IMR-90 (cell line): Measurements from ENCODE around the gene GPSM1. TPM values are rescaled to one million over a fixed set of nuclear protein-coding genes. Genes with fewer than 3 reads are reported as not detected.

Experiments
- ATAC-seq: fragments of 200-7000 bp; cut with Tn5 transposase; 2 replicates; pipeline ENCODE4 v1.9.1; 2020; ENCODE audit warnings: low read depth, mild to moderate bottlenecking, moderate library complexity
- BruUV-seq: library from RNA; stranded (reverse); fragments of 400-500 nt; replicated peaks from 2 replicates; lab custom pipeline; 2021; lab: Mats Ljungman, UMichigan
- CTCF ChIA-PET: fragments of 300-600 bp; formaldehyde crosslinking; extraction: SDS; loops from one replicate; lab custom pipeline; 2021; ENCODE audit warnings: antibody characterized with exemption; lab: Yijun Ruan, JAX
- POLR2A ChIA-PET: fragments of 300-600 bp; sonication (Branson Sonifier 250); formaldehyde crosslinking; loops from one replicate; lab custom pipeline; 2022; ENCODE audit warnings: antibody characterized with exemption; ENCODE audit not compliant: unreplicated experiment; lab: Charles Lee
- DNase-seq: peaks from one replicate; pipeline ENCODE4 v3.0.0; 2013
- H2AFZ ChIP-seq: replicated peaks from 2 replicates; pipeline ENCODE3; 2013; ENCODE audit warnings: low read length, mild to moderate bottlenecking; ENCODE audit not compliant: poor library complexity
- H2AK5ac ChIP-seq: 2 replicates; pipeline ENCODE4 v1.6.1; 2013; ENCODE audit warnings: low read depth, low read length, inconsistent platforms
- H2AK9ac ChIP-seq: replicated peaks from 2 replicates; pipeline ENCODE3; 2013; ENCODE audit warnings: mild to moderate bottlenecking, low read depth, low read length, moderate library complexity; ENCODE audit not compliant: poor library complexity
- H2BK120ac ChIP-seq: 2 replicates; pipeline ENCODE4 v1.6.1; 2013; ENCODE audit warnings: low read depth, low read length, inconsistent platforms
- H2BK15ac ChIP-seq: 3 replicates; pipeline ENCODE4 v1.6.1; 2013; ENCODE audit warnings: low read depth, low read length, inconsistent platforms
- H2BK20ac ChIP-seq: 2 replicates; pipeline ENCODE4 v1.6.1; 2013; ENCODE audit warnings: low read depth, mild to moderate bottlenecking, inconsistent platforms, low read length, moderate library complexity
- H2BK5ac ChIP-seq: 2 replicates; pipeline ENCODE4 v1.6.1; 2013; ENCODE audit warnings: mild to moderate bottlenecking, low read depth, low read length, inconsistent platforms; ENCODE audit not compliant: poor library complexity, severe bottlenecking
- H3K14ac ChIP-seq: replicated peaks from 2 replicates; pipeline ENCODE4 v1.6.1; 2013; ENCODE audit warnings: low read depth, low read length, inconsistent platforms
- H3K18ac ChIP-seq: 2 replicates; pipeline ENCODE4 v1.6.1; 2013; ENCODE audit warnings: low read depth, low read length, control low read depth
- H3K23ac ChIP-seq: 2 replicates; pipeline ENCODE4 v1.6.1; 2013; ENCODE audit warnings: low read depth, low read length, inconsistent platforms
- H3K27ac ChIP-seq: 2 replicates; pipeline ENCODE4 v1.5.1; 2013; ENCODE audit warnings: mild to moderate bottlenecking, control low read depth, low read length; ENCODE audit not compliant: insufficient read depth
- H3K27me3 ChIP-seq: 2 replicates; pipeline ENCODE4 v1.6.1; 2013; ENCODE audit warnings: low read length; ENCODE audit not compliant: control insufficient read depth, insufficient read depth
- H3K36me3 ChIP-seq: 2 replicates; pipeline ENCODE4 v1.6.1; 2013; ENCODE audit warnings: low read length, mixed read lengths; ENCODE audit not compliant: control insufficient read depth, insufficient read depth
- H3K4ac ChIP-seq: 2 replicates; pipeline ENCODE4 v1.6.1; 2013; ENCODE audit warnings: low read depth, low read length, inconsistent platforms
- H3K4me1 ChIP-seq: 2 replicates; pipeline ENCODE4 v1.6.1; 2013; ENCODE audit warnings: low read length, mixed read lengths; ENCODE audit not compliant: control insufficient read depth, insufficient read depth
- H3K4me2 ChIP-seq: 2 replicates; pipeline ENCODE4 v1.6.1; 2013; ENCODE audit warnings: low read depth, mild to moderate bottlenecking, control low read depth, low read length, moderate library complexity
- H3K4me3 ChIP-seq: 2 replicates; pipeline ENCODE4 v1.5.1; 2013; ENCODE audit warnings: low read depth, mild to moderate bottlenecking, control low read depth, low read length, moderate library complexity; ENCODE audit not compliant: insufficient read depth
- H3K56ac ChIP-seq: 2 replicates; pipeline ENCODE4 v1.6.1; 2013; ENCODE audit warnings: low read length, inconsistent platforms; ENCODE audit not compliant: insufficient read depth; ENCODE audit errors: extremely low read depth
- H3K79me1 ChIP-seq, 2 experiments: 2 replicates each; pipeline ENCODE4 v1.6.1; 2013; ENCODE audit warnings: low read length in 2 of 2, inconsistent platforms in 1 of 2, low read depth in 1 of 2
- H3K9ac ChIP-seq: 2 replicates; pipeline ENCODE4 v1.6.1; 2013; ENCODE audit warnings: low read depth, low read length, control low read depth
- H3K9me1 ChIP-seq: 2 replicates; pipeline ENCODE4 v1.6.1; 2013; ENCODE audit warnings: low read length, inconsistent platforms; ENCODE audit not compliant: insufficient read depth
- H3K9me3 ChIP-seq: 2 replicates; pipeline ENCODE4 v1.6.1; 2013; ENCODE audit warnings: low read length; ENCODE audit not compliant: control insufficient read depth, insufficient read depth
- H4K20me1 ChIP-seq: 2 replicates; pipeline ENCODE4 v1.6.1; 2013; ENCODE audit warnings: low read length, inconsistent platforms; ENCODE audit not compliant: insufficient read depth
- H4K5ac ChIP-seq: 2 replicates; pipeline ENCODE4 v1.6.1; 2013; ENCODE audit warnings: mild to moderate bottlenecking, low read depth, low read length, control low read depth
- H4K8ac ChIP-seq, 2 experiments: 2 replicates each; pipeline ENCODE4 v1.6.1; 2013; ENCODE audit warnings: low read depth in 2 of 2, low read length in 2 of 2, control low read depth in 1 of 2, inconsistent platforms in 1 of 2
- H4K91ac ChIP-seq: 2 replicates; pipeline ENCODE4 v1.6.1; 2013; ENCODE audit warnings: low read depth, low read length, inconsistent platforms; ENCODE audit not compliant: insufficient read depth
- BHLHE40 ChIP-seq: fragments of 150-350 bp; IDR thresholded peaks from 2 replicates; pipeline ENCODE4 v1.6.1; 2016; ENCODE audit warnings: mild to moderate bottlenecking, low read depth, low read length
- FOS ChIP-seq: fragments of 150-350 bp; IDR thresholded peaks from 2 replicates; pipeline ENCODE4 v1.6.1; 2016; ENCODE audit warnings: low read depth, low read length
- MXI1 ChIP-seq: IDR thresholded peaks from 2 replicates; pipeline ENCODE4 v1.6.1; 2012; ENCODE audit warnings: low read depth, mild to moderate bottlenecking, low read length, moderate library complexity, borderline replicate concordance
- NFE2L2 ChIP-seq: fragments of 150-350 bp; IDR thresholded peaks from 2 replicates; pipeline ENCODE4 v1.6.1; 2016; ENCODE audit warnings: low read depth, mild to moderate bottlenecking, low read length
- RAD21 ChIP-seq: IDR thresholded peaks from 2 replicates; pipeline ENCODE4 v1.6.1; 2012; ENCODE audit warnings: low read length, improper control_type of control experiment
- RFX5 ChIP-seq: IDR thresholded peaks from 2 replicates; pipeline ENCODE4 v1.8.0; 2012; ENCODE audit warnings: low read depth, mild to moderate bottlenecking, low read length, moderate library complexity
- WGBS, 2 experiments: methylation state at CpG; one replicate each; pipeline versions ENCODE4 v1.1.5 to v1.1.7; 2013; ENCODE audit warnings: missing lambda C conversion rate in 2 of 2; ENCODE audit not compliant: insufficient read length in 1 of 2; ENCODE audit errors: extremely low coverage in 2 of 2; 5-methylcytosine and 5-hydroxymethylcytosine counted together
- dilution Hi-C: fragments of 300-500 bp; cut with HindIII; formaldehyde crosslinking; loops from one replicate; pipeline ENCODE4 v1.14.3; 2018; ENCODE audit warnings: low sequenced_read_pairs; ENCODE audit not compliant: unreplicated experiment
- in situ Hi-C: fragments of 300-500 bp; cut with MboI; formaldehyde crosslinking; loops from 3 replicates; pipeline ENCODE4 v1.14.3; 2019; ENCODE audit warnings: low sequenced_read_pairs, inconsistent platforms, mixed read lengths
- intact Hi-C: fragments of 100-400 bp; cut with micrococcal nuclease; formaldehyde crosslinking; loops from 2 replicates; pipeline ENCODE4 v1.10.0; 2022
- polyA plus RNA-seq, 3 experiments: library from polyadenylated mRNA; depleted of rRNA; stranded (reverse); fragments of >200 nt; gene quantifications; 2 replicates each; pipeline ENCODE4 v1.2.3, GENCODE V29; 2012; ENCODE audit warnings: low replicate concordance in 1 of 3
- total RNA-seq: library from RNA; depleted of rRNA; stranded (reverse); fragments of >200 nt; gene quantifications from 2 replicates; pipeline ENCODE4 v1.2.3, GENCODE V29; 2012

GPSM1 gene
- total and polyA plus RNA-seq, 2 of the 4 experiments (the other 2 are of a cell fraction) = 28.7 to 71.2 TPM

DNA sequence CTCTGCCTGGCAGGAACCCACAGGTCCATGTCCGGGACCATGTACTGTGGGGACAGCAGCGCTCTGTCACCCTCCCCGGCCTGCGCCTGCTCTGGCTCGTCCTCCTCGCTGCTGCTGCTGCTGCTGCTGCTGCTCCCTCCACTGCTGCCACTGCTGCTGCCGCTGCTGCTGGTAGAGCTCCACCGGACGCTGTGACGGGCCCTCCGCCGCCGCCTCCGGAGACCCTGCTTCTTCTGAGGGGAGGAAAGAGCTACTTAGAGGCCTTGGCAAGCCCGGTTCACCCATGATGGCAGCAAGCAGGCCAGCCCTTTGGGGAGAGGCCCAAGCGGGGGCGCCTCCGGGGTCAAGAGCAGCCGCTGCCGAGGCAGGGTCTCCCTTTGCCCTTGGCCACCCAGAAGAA lies 56.1 kb downstream of the GPSM1 start:
- ChIA-PET POLR2A (no interaction called here), CTCF (no interaction called here)
- Histone ChIP-seq H3K18ac (no peak overlapping the region), H2AFZ (no peak overlapping the region), H4K5ac (no peak overlapping the region), H3K36me3 (peaks cover 72% of the 10 kb centered on the region), H2AK5ac (no peak overlapping the region), H2BK20ac (no peak overlapping the region), H3K56ac (no peak overlapping the region), H2BK15ac (no peak overlapping the region), H3K79me1 (no peaks in the 10 kb centered on the region; a peak in 1 of 4 replicates), H3K9ac (no peak overlapping the region), H3K4me2 (no peak overlapping the region), H3K9me1 (no peaks in the 10 kb centered on the region), H3K27ac (no peak overlapping the region), H3K4ac (no peak overlapping the region), H2AK9ac (no peak overlapping the region), H3K23ac (no peak overlapping the region), H4K8ac (no peak overlapping the region), H2BK5ac (no peak overlapping the region), H3K4me1 (no peaks in the 10 kb centered on the region), H4K91ac (no peak overlapping the region), H3K4me3 (no peak overlapping the region), H3K27me3 (no peaks in the 10 kb centered on the region), H3K14ac (no peak overlapping the region), H3K9me3 (no peaks in the 10 kb centered on the region), H2BK120ac (no peak overlapping the region), H4K20me1 (no peaks in the 10 kb centered on the region)
- dilution Hi-C loops = no loop called here
- WGBS, 2 experiments = no CpG with 5 or more reads among the region's 20 CpGs
- no peak for TF ChIP-seq BHLHE40
- no peak for TF ChIP-seq MXI1
- no peak for TF ChIP-seq FOS
- TF ChIP-seq RAD21 = no peak
- TF ChIP-seq NFE2L2 = no peak
- no peak for TF ChIP-seq RFX5
- intact Hi-C loops = no loop called here
- no TSS peak for BruUV-seq
- in situ Hi-C loops = no loop called here
- ATAC-seq (no peak), DNase-seq (no peak)
